CD4-positive, alpha-beta memory T cell (primary cell): ENCODE results near the gene CUX1. TPM values are rescaled to one million over a fixed set of nuclear protein-coding genes. Genes with fewer than 3 reads are reported as not detected.

Experiments used
- CTCF ChIA-PET: fragments of 350-600 bp; sonication (Branson Sonifier 250); formaldehyde crosslinking; loops from one replicate; lab custom pipeline; 2021; ENCODE audit warnings: inconsistent platforms; ENCODE audit not compliant: partially characterized antibody; lab: Charles Lee
- POLR2A ChIA-PET: fragments of 350-600 bp; sonication (Branson Sonifier 250); formaldehyde crosslinking; loops from one replicate; lab custom pipeline; 2021; ENCODE audit not compliant: partially characterized antibody; lab: Charles Lee
- DNase-seq, 5 donors: peaks; one replicate each; pipeline versions ENCODE4 v3.0.0 to v3.0.0-alpha.2; 2020 to 2022; ENCODE audit warnings: mixed read lengths in 1 of 5
- H3K27ac ChIP-seq: one replicate; pipeline ENCODE4 v1.7.0; 2013; ENCODE audit warnings: low read depth, low read length
- H3K27me3 ChIP-seq: 2 replicates; pipeline ENCODE4 v1.7.0; 2013; ENCODE audit warnings: mild to moderate bottlenecking, low read length, moderate library complexity; ENCODE audit not compliant: insufficient read depth
- H3K36me3 ChIP-seq: 2 replicates; pipeline ENCODE4 v1.7.0; 2013; ENCODE audit warnings: mild to moderate bottlenecking, low read length, moderate library complexity; ENCODE audit not compliant: insufficient read depth
- H3K4me1 ChIP-seq: 2 replicates; pipeline ENCODE4 v1.7.0; 2013; ENCODE audit warnings: mild to moderate bottlenecking, low read length, moderate library complexity; ENCODE audit not compliant: insufficient read depth
- H3K4me3 ChIP-seq, 2 donors: one replicate each; pipeline ENCODE4 v1.7.0; 2013; ENCODE audit warnings: low read length in 2 of 2, mild to moderate bottlenecking in 1 of 2
- H3K9me3 ChIP-seq, 2 donors: one replicate each; pipeline ENCODE4 v1.7.0; 2013; ENCODE audit warnings: low read length in 2 of 2, control low read depth in 1 of 2; ENCODE audit not compliant: control insufficient read depth in 1 of 2
- H3K27ac Mint-ChIP-seq, 7 donors: one replicate each; pipeline ENCODE4 v1.8.0; 2020 to 2021; ENCODE audit warnings: mixed read lengths in 7 of 7, mild to moderate bottlenecking in 6 of 7, inconsistent platforms in 3 of 7, moderate library complexity in 3 of 7
- H3K27me3 Mint-ChIP-seq, 2 donors: one replicate each; pipeline ENCODE4 v1.8.0; 2020 to 2021; ENCODE audit warnings: mixed read lengths in 2 of 2
- H3K36me3 Mint-ChIP-seq, 2 donors: one replicate each; pipeline ENCODE4 v1.8.0; 2020 to 2021; ENCODE audit warnings: mixed read lengths in 2 of 2, inconsistent platforms in 1 of 2, mild to moderate bottlenecking in 1 of 2
- H3K4me1 Mint-ChIP-seq, 4 donors: one replicate each; pipeline ENCODE4 v1.8.0; 2020 to 2021; ENCODE audit warnings: mixed read lengths in 4 of 4, mild to moderate bottlenecking in 1 of 4
- H3K4me3 Mint-ChIP-seq, 8 donors: one replicate each; pipeline ENCODE4 v1.8.0; 2020 to 2021; ENCODE audit warnings: mixed read lengths in 8 of 8, mild to moderate bottlenecking in 7 of 8, moderate library complexity in 6 of 8, inconsistent platforms in 3 of 8
- H3K9me3 Mint-ChIP-seq, 8 donors: one replicate each; pipeline ENCODE4 v1.8.0; 2020 to 2021; ENCODE audit warnings: mixed read lengths in 8 of 8, mild to moderate bottlenecking in 5 of 8, inconsistent platforms in 3 of 8, moderate library complexity in 1 of 8
- intact Hi-C: fragments of 100-400 bp; cut with micrococcal nuclease; formaldehyde crosslinking; loops from one replicate; pipeline ENCODE4 v1.15.1; 2023
- polyA plus RNA-seq, 2 donors: library from polyadenylated mRNA; unstranded; fragments of 300-500 nt; fragmentation: Illumina TruSeq; gene quantifications; one replicate each; pipeline ENCODE4 v1.2.3, GENCODE V29; 2021
- total RNA-seq, 2 experiments: library from RNA; stranded (reverse); gene quantifications; one replicate each; pipeline ENCODE4 v1.2.3, GENCODE V29; 2021

The CUX1 gene
- total and polyA plus RNA-seq, 4 experiments from 2014 or later, result 2.1 to 47.6 (median 36.1) TPM

- H3K4me1 ChIP-seq, result no peaks in the 10 kb centered on the region
- no peak for DNase-seq
- no peaks in the 10 kb centered on the region for H3K36me3 Mint-ChIP-seq
- CTCF ChIA-PET, result interaction anchor here (0.7 kb wide), 1 partner anchor 9 kb away, joined by 3 read pairs; no protein-coding TSS in a partner anchor
- H3K9me3 ChIP-seq, result no peaks in the 10 kb centered on the region
- no peak overlapping the region for H3K4me3 ChIP-seq
- intact Hi-C loops, result no loop called here
- no peaks in the 10 kb centered on the region for H3K36me3 ChIP-seq
- no peaks in the 10 kb centered on the region for H3K27me3 Mint-ChIP-seq
- no peak overlapping the region for H3K4me3 Mint-ChIP-seq
- H3K9me3 Mint-ChIP-seq, result no peaks in the 10 kb centered on the region
- no peak overlapping the region for H3K27ac ChIP-seq
- POLR2A ChIA-PET, result no interaction called here
- no peaks in the 10 kb centered on the region for H3K27me3 ChIP-seq
- peaks cover 0 to 23% (median 9%) of the 10 kb centered on the region in 4 donors for H3K4me1 Mint-ChIP-seq
- H3K27ac Mint-ChIP-seq, result peak overlapping the region in 1 of 7 donors; percentile 41
Measured at GRCh38 chr7:101956130-101956529, 138.7 kb downstream of the CUX1 start.

DNA sequence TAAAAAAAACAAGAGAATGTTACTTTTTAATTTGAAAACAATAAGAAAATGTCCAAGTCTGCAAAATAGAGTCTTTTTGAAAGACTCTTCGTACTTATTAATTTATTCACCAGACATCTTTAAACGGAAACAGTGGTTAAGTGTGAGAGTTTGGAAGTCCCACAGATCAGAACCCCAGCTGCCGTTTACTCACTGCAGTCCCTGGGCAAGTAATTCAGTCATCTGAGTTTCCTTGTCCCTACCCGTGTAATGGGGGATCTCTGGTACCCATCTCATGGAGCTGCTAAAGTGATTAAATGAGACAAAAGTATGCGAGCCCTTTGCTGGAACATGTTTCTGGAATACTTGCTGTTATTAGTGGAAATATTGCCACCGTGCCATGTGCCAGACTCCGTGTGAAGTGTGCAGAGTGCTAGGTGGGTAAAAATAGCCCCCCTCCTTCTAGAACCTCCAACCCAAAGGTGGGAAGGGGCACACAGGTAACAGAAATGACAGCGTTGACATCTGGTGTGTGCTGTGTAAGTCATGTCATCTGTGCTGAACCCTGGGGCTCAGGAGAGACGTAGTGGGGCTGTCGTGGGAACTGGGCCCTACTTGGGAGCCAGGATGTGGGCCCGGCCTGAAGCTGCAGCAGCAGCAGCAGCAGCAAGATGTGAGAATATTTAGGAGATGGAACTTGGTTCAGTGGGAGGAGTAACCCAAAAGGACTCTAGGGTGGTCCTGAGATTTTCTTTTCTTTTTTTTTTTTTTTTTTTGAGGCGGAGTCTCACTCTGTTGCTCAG, 140.5 kb downstream of the CUX1 start:
- Mint-ChIP-seq H3K9me3 (no peaks in the 10 kb centered on the region), H3K4me1 (peaks cover 0 to 23% (median 6%) of the 10 kb centered on the region in 4 donors), H3K4me3 (no peak overlapping the region), H3K27ac (peak overlapping the region in 1 of 7 donors; percentile 81), H3K27me3 (no peaks in the 10 kb centered on the region), H3K36me3 (no peaks in the 10 kb centered on the region)
- CTCF ChIA-PET, result no interaction called here
- Histone ChIP-seq H3K36me3 (no peaks in the 10 kb centered on the region), H3K4me3 (no peak overlapping the region), H3K9me3 (no peaks in the 10 kb centered on the region), H3K4me1 (no peaks in the 10 kb centered on the region), H3K27me3 (no peaks in the 10 kb centered on the region), H3K27ac (no peak overlapping the region)
- POLR2A ChIA-PET, result no interaction called here
- intact Hi-C loops, result no loop called here
- no peak for DNase-seq

DNA sequence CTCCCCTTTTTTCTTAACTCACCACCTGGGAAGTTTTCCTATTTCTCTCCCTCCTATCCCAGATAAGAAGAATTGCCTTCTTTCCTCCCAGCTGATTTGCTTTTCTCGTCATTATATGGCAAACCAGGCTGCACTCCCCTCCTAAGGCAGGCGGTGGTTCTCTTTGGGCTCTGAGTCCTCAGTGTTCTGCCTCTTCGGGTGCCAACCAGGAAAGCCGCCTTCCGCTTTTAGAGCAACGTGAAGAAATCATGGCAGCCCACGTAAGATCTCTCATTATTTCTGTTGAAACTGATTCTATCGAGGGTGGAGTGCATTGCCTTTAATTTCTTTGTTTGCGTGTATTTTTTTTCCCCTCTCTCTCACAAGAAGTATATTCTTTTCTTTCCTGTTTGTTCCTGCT, 141.9 kb downstream of the CUX1 start:
- Histone ChIP-seq H3K27ac (no peak overlapping the region), H3K36me3 (no peaks in the 10 kb centered on the region), H3K4me3 (no peak overlapping the region), H3K9me3 (no peaks in the 10 kb centered on the region), H3K4me1 (no peaks in the 10 kb centered on the region), H3K27me3 (no peaks in the 10 kb centered on the region)
- intact Hi-C loops, result no loop called here
- Mint-ChIP-seq H3K9me3 (no peaks in the 10 kb centered on the region), H3K4me3 (no peak overlapping the region), H3K27ac (no peak overlapping the region), H3K4me1 (peaks cover 0 to 17% (median 5%) of the 10 kb centered on the region in 4 donors), H3K36me3 (peaks cover 0 to 2% of the 10 kb centered on the region in 2 donors), H3K27me3 (no peaks in the 10 kb centered on the region)
- ChIA-PET POLR2A (no interaction called here), CTCF (no interaction called here)
- no peak for DNase-seq

DNA sequence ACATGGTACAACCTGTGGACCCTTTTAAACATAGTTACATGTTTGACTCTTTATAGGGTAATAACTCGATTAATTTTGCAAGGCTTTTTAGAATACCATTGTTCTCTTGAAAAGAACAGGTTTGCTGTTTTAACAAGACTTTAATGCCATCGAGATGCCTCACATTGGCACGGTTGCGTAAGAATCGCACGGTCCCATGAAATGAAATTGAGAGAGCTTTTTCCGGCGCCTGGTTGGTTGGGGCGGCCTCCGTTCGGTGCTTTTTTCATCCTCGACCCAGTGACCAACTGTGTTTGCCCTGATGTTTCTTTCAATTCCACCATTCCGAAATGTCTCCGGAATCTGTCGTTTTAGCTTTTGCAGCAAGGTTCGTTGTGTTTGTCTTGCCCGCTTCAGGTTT, 142.4 kb downstream of the CUX1 start:
- H3K4me1 Mint-ChIP-seq, result peaks cover 0 to 15% (median 4%) of the 10 kb centered on the region in 4 donors
- H3K27me3 Mint-ChIP-seq, result no peaks in the 10 kb centered on the region
- DNase-seq, result no peak
- POLR2A ChIA-PET, result no interaction called here
- no peaks in the 10 kb centered on the region for H3K27me3 ChIP-seq
- no peaks in the 10 kb centered on the region for H3K36me3 ChIP-seq
- H3K27ac ChIP-seq, result no peak overlapping the region
- H3K9me3 Mint-ChIP-seq, result no peaks in the 10 kb centered on the region
- CTCF ChIA-PET, result no interaction called here
- H3K4me1 ChIP-seq, result no peaks in the 10 kb centered on the region
- H3K9me3 ChIP-seq, result no peaks in the 10 kb centered on the region
- no peak overlapping the region for H3K27ac Mint-ChIP-seq
- H3K4me3 ChIP-seq, result no peak overlapping the region
- H3K36me3 Mint-ChIP-seq, result peaks cover 0 to 3% of the 10 kb centered on the region in 2 donors
- intact Hi-C loops, result no loop called here
- no peak overlapping the region for H3K4me3 Mint-ChIP-seq

- no peak overlapping the region for H3K4me3 Mint-ChIP-seq
Measured at GRCh38 chr7:101960323-101960722, 142.9 kb downstream of the CUX1 start.

DNA sequence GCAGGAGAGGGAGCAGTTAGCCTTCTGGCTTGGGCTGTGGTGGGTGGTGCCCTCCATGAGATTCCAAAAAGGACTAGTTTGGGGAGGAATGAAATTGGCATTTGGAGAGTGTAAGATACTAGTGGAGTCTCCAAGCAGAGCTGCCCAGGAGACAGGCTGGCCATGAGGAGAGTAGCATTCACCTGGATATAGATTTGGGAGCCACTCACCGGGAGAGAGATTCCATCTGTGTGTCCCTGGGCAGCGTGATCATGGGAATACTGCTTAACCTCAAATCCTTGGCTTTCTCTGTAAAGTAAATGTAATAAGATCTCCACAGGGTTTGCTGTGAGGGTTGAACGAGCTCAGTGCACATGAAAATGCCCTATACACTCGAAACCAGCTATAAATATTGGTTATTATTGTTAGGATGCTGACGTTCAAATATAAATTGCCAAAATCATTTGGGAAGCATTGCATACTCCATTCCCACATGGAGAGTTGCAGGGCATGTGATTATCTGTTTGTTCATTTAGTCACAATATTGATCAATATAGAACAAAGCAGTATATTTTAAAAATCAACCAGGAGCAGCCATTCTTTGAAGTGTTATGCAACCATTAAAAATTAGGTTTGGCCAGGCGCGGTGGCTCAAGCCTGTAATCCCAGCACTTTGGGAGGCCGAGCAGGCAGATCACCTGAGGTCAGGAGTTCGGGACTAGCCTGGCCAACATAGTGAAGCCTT, 143.7 kb downstream of the CUX1 start:
- no peaks in the 10 kb centered on the region for H3K27me3 ChIP-seq
- H3K36me3 ChIP-seq, result no peaks in the 10 kb centered on the region
- no peaks in the 10 kb centered on the region for H3K9me3 Mint-ChIP-seq
- ChIA-PET CTCF (interaction anchor here (0.7 kb wide), 1 partner anchor 13 kb away, joined by 3 read pairs; no protein-coding TSS in a partner anchor), POLR2A (no interaction called here)
- H3K4me1 ChIP-seq, result no peaks in the 10 kb centered on the region
- no peak for DNase-seq
- peaks cover 0 to 8% (median 4%) of the 10 kb centered on the region in 4 donors for H3K4me1 Mint-ChIP-seq
- no peak overlapping the region for H3K4me3 ChIP-seq
- peaks cover 0 to 3% of the 10 kb centered on the region in 2 donors for H3K36me3 Mint-ChIP-seq
- no peaks in the 10 kb centered on the region for H3K27me3 Mint-ChIP-seq
- intact Hi-C loops, result no loop called here
- H3K27ac Mint-ChIP-seq, result no peak overlapping the region
- no peak overlapping the region for H3K27ac ChIP-seq
- H3K4me3 Mint-ChIP-seq, result no peak overlapping the region
- H3K9me3 ChIP-seq, result no peaks in the 10 kb centered on the region

More at GRCh38 chr7:101960323-101960722, 142.9 kb downstream of the CUX1 start:
- H3K4me3 ChIP-seq, result no peak overlapping the region
- Mint-ChIP-seq H3K9me3 (no peaks in the 10 kb centered on the region), H3K4me1 (peaks cover 0 to 12% (median 4%) of the 10 kb centered on the region in 4 donors), H3K27ac (no peak overlapping the region), H3K36me3 (peaks cover 0 to 3% of the 10 kb centered on the region in 2 donors), H3K27me3 (no peaks in the 10 kb centered on the region)
- no peaks in the 10 kb centered on the region for H3K36me3 ChIP-seq
- intact Hi-C loops, result no loop called here
- no peaks in the 10 kb centered on the region for H3K27me3 ChIP-seq
- no peaks in the 10 kb centered on the region for H3K9me3 ChIP-seq
- H3K27ac ChIP-seq, result no peak overlapping the region
- no peak for DNase-seq
- CTCF ChIA-PET, result no interaction called here
- H3K4me1 ChIP-seq, result no peaks in the 10 kb centered on the region
- POLR2A ChIA-PET, result no interaction called here

- Histone ChIP-seq H3K4me3 (no peak overlapping the region), H3K27ac (no peak overlapping the region), H3K4me1 (no peaks in the 10 kb centered on the region), H3K9me3 (no peaks in the 10 kb centered on the region), H3K27me3 (no peaks in the 10 kb centered on the region), H3K36me3 (no peaks in the 10 kb centered on the region)
- CTCF ChIA-PET, result interaction anchor here (0.7 kb wide), 1 partner anchor 14 kb away, joined by 3 read pairs; no protein-coding TSS in a partner anchor
- Mint-ChIP-seq H3K36me3 (peaks cover 0 to 3% of the 10 kb centered on the region in 2 donors), H3K27me3 (no peaks in the 10 kb centered on the region), H3K9me3 (no peaks in the 10 kb centered on the region), H3K4me3 (peak overlapping the region in 1 of 8 donors; percentile 7), H3K4me1 (peaks cover 0 to 7% (median 4%) of the 10 kb centered on the region in 4 donors), H3K27ac (no peak overlapping the region)
- no peak for DNase-seq
- POLR2A ChIA-PET, result no interaction called here
- intact Hi-C loops, result no loop called here
Measured at GRCh38 chr7:101961811-101962210, 144.4 kb downstream of the CUX1 start.
